ENCODE measurements around the gene GLUD2.
"Not testable (repeated sequence)": the region's sequence is repeated elsewhere in the genome, so short reads cannot be mapped to it uniquely, and the experiment has no call there.

GLUD2 gene

DNA sequence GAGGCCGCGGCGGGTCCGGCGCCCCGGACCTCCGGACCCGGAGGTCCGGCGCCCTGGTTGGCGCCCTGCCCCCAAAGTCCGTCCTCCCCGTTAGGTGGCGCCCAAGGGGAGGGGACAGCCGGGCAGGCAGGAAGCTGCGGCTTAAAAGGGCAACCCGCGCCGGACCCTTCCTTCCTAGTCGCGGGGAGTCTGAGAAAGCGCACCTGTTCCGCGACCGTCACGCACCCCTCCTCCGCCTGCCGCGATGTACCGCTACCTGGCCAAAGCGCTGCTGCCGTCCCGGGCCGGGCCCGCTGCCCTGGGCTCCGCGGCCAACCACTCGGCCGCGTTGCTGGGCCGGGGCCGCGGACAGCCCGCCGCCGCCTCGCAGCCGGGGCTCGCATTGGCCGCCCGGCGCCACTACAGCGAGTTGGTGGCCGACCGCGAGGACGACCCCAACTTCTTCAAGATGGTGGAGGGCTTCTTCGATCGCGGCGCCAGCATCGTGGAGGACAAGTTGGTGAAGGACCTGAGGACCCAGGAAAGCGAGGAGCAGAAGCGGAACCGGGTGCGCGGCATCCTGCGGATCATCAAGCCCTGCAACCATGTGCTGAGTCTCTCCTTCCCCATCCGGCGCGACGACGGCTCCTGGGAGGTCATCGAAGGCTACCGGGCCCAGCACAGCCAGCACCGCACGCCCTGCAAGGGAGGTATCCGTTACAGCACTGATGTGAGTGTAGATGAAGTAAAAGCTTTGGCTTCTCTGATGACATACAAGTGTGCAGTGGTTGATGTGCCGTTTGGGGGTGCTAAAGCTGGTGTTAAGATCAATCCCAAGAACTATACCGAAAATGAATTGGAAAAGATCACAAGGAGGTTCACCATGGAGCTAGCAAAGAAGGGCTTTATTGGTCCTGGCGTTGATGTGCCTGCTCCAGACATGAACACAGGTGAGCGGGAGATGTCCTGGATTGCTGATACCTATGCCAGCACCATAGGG, at the start of gene GLUD2:
TSS of gene GLUD2 (plus strand) at position 170 of the 979 bp plus-strand sequence. CDS start at position 245, 75 bp downstream.
- not testable (repeated sequence) for H3K36me3 ChIP-seq; H3K9me3 ChIP-seq; H3K4me3 ChIP-seq (ENCODE audit: low read depth in 1 of 2, low read length in 1 of 2); H3K4me1 ChIP-seq (ENCODE audit: control insufficient read depth in 1 of 2, insufficient read depth in 1 of 2, low read depth in 1 of 2, low read length in 1 of 2); H3K27ac ChIP-seq
- H3K27me3 ChIP-seq = peaks cover 27% of the 10 kb centered on the region

DNA sequence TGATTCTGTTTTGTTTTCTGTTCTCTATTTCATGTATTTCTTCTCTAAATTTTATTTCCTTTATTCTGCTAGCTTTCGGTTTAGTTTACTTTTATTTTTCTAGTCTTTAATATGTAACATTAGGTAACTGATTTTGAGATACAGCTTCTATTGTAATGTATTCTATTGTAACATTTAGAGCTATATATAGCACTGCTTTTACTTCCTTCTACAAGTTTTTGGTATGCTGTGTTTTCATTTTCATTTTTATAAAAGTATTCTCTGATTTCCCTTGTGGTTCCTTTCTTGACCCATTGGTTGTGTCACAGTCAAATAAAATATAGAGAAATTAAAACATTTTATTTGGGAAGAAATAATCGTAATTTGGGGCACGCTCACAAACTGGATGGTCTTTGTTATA, 48.0 kb upstream of the GLUD2 start:
- no peaks in the 10 kb centered on the region for H3K4me1 ChIP-seq (ENCODE audit: control insufficient read depth in 1 of 2, insufficient read depth in 1 of 2, low read depth in 1 of 2, low read length in 1 of 2)
- no peak overlapping the region for H3K27ac ChIP-seq
- H3K9me3 ChIP-seq = no peaks in the 10 kb centered on the region
- TF ChIP-seq, protein P1, sequence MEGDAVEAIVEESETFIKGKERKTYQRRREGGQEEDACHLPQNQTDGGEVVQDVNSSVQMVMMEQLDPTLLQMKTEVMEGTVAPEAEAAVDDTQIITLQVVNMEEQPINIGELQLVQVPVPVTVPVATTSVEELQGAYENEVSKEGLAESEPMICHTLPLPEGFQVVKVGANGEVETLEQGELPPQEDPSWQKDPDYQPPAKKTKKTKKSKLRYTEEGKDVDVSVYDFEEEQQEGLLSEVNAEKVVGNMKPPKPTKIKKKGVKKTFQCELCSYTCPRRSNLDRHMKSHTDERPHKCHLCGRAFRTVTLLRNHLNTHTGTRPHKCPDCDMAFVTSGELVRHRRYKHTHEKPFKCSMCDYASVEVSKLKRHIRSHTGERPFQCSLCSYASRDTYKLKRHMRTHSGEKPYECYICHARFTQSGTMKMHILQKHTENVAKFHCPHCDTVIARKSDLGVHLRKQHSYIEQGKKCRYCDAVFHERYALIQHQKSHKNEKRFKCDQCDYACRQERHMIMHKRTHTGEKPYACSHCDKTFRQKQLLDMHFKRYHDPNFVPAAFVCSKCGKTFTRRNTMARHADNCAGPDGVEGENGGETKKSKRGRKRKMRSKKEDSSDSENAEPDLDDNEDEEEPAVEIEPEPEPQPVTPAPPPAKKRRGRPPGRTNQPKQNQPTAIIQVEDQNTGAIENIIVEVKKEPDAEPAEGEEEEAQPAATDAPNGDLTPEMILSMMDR (IDR thresholded peaks at IDR 0.05) = no peak
- H3K36me3 ChIP-seq = no peaks in the 10 kb centered on the region
- H3K4me3 ChIP-seq (ENCODE audit: low read depth in 1 of 2, low read length in 1 of 2) = no peak overlapping the region
- H3K27me3 ChIP-seq = no peaks in the 10 kb centered on the region

DNA sequence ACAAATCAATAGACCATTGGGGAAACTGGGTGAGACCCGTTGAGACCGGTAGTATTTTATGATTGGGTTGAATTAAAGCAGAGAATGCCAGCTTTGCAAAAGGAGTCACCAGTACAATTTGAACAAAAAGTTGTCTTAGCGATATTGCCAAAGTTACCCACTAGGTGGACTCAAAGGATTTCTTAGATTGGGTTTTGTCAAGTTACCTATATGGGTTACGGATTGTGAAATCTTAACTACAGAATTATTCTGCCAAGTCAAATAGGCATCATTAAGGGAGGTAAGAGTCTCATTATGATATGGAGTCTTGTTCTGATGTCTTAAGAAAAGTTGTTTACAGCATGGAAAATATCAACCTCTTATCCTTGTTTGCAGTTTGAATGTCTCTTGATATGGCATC, 46.8 kb upstream of the GLUD2 start:
- TF ChIP-seq, protein P1 (IDR thresholded peaks at IDR 0.05) = no peak
- H3K4me1 ChIP-seq (ENCODE audit: control insufficient read depth in 1 of 2, insufficient read depth in 1 of 2, low read depth in 1 of 2, low read length in 1 of 2) = no peaks in the 10 kb centered on the region
- no peak overlapping the region for H3K27ac ChIP-seq
- H3K27me3 ChIP-seq = no peaks in the 10 kb centered on the region
- H3K9me3 ChIP-seq = no peaks in the 10 kb centered on the region
- no peaks in the 10 kb centered on the region for H3K36me3 ChIP-seq
- H3K4me3 ChIP-seq (ENCODE audit: low read depth in 1 of 2, low read length in 1 of 2) = no peak overlapping the region

DNA sequence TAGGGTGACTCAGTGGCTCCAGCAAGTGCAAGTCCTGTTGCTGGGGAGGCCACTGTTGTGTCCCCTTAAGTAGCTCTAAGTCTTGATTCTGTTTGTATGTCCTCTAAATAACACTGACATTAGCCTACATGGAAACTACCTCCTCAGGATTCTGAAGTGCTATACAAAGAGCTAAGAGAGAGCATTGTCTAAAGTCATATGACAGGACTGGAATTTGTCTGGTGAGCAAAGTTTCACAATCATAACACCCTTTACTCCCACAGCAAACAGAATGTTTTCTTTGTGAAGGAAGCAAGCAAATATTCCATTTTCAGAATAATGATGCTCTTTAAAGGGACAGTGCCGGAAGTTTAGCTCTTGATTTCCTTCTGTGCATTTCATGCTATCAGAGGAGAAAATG, 38.5 kb upstream of the GLUD2 start:
- Histone ChIP-seq H3K4me3 (ENCODE audit: low read depth in 1 of 2, low read length in 1 of 2) (no peak overlapping the region), H3K27me3 (no peaks in the 10 kb centered on the region), H3K9me3 (no peaks in the 10 kb centered on the region), H3K27ac (no peak overlapping the region), H3K4me1 (ENCODE audit: control insufficient read depth in 1 of 2, insufficient read depth in 1 of 2, low read depth in 1 of 2, low read length in 1 of 2) (no peaks in the 10 kb centered on the region), H3K36me3 (no peaks in the 10 kb centered on the region)
- TF ChIP-seq, protein P1 (IDR thresholded peaks at IDR 0.05) = no peak

DNA sequence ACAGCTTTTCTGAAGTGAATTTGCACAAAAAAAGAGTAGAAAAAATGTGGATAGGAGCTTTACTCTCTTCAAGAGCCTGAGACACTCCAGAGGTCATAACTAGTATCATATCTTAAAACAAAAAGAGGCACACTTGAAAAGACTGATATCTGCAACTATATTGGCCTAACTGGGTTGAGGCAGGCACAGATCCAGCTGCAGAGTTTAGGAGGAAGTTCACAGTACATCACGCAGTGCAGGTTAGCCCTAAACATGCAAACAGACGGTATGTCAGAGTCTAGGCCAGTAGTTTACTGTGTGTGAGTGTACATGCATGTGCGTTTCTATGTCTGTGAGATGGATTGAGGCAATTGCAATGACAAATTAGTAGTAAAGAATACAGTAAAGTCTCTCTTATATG, 37.6 kb upstream of the GLUD2 start:
- Histone ChIP-seq H3K4me3 (ENCODE audit: low read depth in 1 of 2, low read length in 1 of 2) (no peak overlapping the region), H3K4me1 (ENCODE audit: control insufficient read depth in 1 of 2, insufficient read depth in 1 of 2, low read depth in 1 of 2, low read length in 1 of 2) (no peaks in the 10 kb centered on the region), H3K27ac (no peak overlapping the region)

DNA sequence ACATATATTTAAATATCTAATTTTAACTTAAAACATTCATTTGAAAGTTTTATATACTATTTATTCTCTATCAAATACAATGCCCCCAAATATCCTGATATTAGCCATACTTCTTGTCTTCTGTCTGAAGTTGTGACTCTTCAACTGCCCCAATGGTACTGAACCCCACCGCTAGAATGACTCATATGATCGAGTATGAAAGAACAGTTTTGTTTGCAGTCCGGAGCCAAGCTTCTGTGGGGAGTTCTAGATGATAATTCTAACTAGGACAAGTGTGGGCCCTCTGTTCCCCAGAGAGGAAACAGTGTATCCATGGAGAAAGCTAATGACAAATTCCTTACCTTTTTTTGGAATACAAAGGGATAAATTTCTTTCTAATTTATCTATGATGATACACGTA, 37.2 kb upstream of the GLUD2 start:
- Histone ChIP-seq H3K4me1 (ENCODE audit: control insufficient read depth in 1 of 2, insufficient read depth in 1 of 2, low read depth in 1 of 2, low read length in 1 of 2) (no peaks in the 10 kb centered on the region), H3K4me3 (ENCODE audit: low read depth in 1 of 2, low read length in 1 of 2) (no peak overlapping the region), H3K9me3 (no peaks in the 10 kb centered on the region), H3K27me3 (no peaks in the 10 kb centered on the region), H3K27ac (no peak overlapping the region), H3K36me3 (no peaks in the 10 kb centered on the region)
- TF ChIP-seq, protein P1 (IDR thresholded peaks at IDR 0.05) = no peak

More for the DNA sequence above, 37.6 kb upstream of the GLUD2 start:
- no peaks in the 10 kb centered on the region for H3K27me3 ChIP-seq
- TF ChIP-seq, protein P1 (IDR thresholded peaks at IDR 0.05) = no peak
- H3K36me3 ChIP-seq = no peaks in the 10 kb centered on the region
- no peaks in the 10 kb centered on the region for H3K9me3 ChIP-seq
